KG1 (cell line): Measurements from ENCODE around the gene ASPSCR1.

ENCODE experiments used
- DNase-seq: peaks from one replicate; lab custom pipeline; 2025; lab: John Stamatoyannopoulos, UW

ASPSCR1 gene

GRCh38 chr17:82041144-82041814 is 63.9 kb downstream of the ASPSCR1 start:
- DNase-seq = no peak

- no peak for DNase-seq
These were observed 65.2 kb downstream of the ASPSCR1 start for GRCh38 chr17:82042649-82043048.

- DNase-seq = no peak
These were observed 66.1 kb downstream of the ASPSCR1 start for GRCh38 chr17:82043507-82043906.

- no peak for DNase-seq
These were observed 68.6 kb downstream of the ASPSCR1 start for GRCh38 chr17:82045936-82046484.

- no peak for DNase-seq
These were observed 69.5 kb downstream of the ASPSCR1 start for GRCh38 chr17:82046903-82047302.

GRCh38 chr17:82047379-82047778 is 70.0 kb downstream of the ASPSCR1 start:
- no peak for DNase-seq

- no peak for DNase-seq
These were observed 70.6 kb downstream of the ASPSCR1 start for GRCh38 chr17:82047914-82048570.

GRCh38 chr17:82048571-82048971 is 71.1 kb downstream of the ASPSCR1 start:
- no peak for DNase-seq

GRCh38 chr17:82049106-82049505 is 71.7 kb downstream of the ASPSCR1 start:
- DNase-seq = no peak

- DNase-seq = no peak
These were observed 72.1 kb downstream of the ASPSCR1 start for GRCh38 chr17:82049521-82049971.

- DNase-seq = no peak
These were observed 72.8 kb downstream of the ASPSCR1 start for GRCh38 chr17:82050152-82050760.

GRCh38 chr17:82050761-82051641 is 73.6 kb downstream of the ASPSCR1 start:
- DNase-seq = no peak

GRCh38 chr17:82051776-82052637 is 74.6 kb downstream of the ASPSCR1 start, which contains the start of the genes GPS1 and RFNG:
TSS of gene GPS1 (plus strand) at chr17:82051898. CDS start at chr17:82051932, 34 bp downstream.
TSS of gene RFNG (minus strand) at chr17:82051811. CDS start at chr17:82051766, 45 bp downstream.
- DNase-seq = peak; percentile 33

- no peak for DNase-seq
These were observed 75.2 kb downstream of the ASPSCR1 start for GRCh38 chr17:82052638-82053059.

- no peak for DNase-seq
These were observed 75.7 kb downstream of the ASPSCR1 start for GRCh38 chr17:82053130-82053529.

GRCh38 chr17:82053556-82054263 is 76.3 kb downstream of the ASPSCR1 start:
- DNase-seq = no peak

GRCh38 chr17:82054351-82055022 is 77.1 kb downstream of the ASPSCR1 start:
- no peak for DNase-seq

- DNase-seq = no peak
These were observed 77.9 kb downstream of the ASPSCR1 start for GRCh38 chr17:82055023-82055964.
